H9 (cell line): ENCODE data around the gene ANXA1. TPM values are rescaled to one million over a fixed set of nuclear protein-coding genes. Genes with fewer than 3 reads are reported as not detected.

Experiments used
- DNase-seq: peaks from one replicate; pipeline ENCODE4 v3.0.0-alpha.2; 2017
- H2AFZ ChIP-seq: one replicate; pipeline ENCODE4 v1.6.1; 2013; ENCODE audit warnings: mild to moderate bottlenecking, low read length, control low read depth, moderate library complexity
- H2AK5ac ChIP-seq: 2 replicates; pipeline ENCODE4 v1.6.1; 2013; ENCODE audit warnings: low read length, control low read depth, mixed read lengths; ENCODE audit not compliant: insufficient read length
- H2BK120ac ChIP-seq: one replicate; pipeline ENCODE4 v1.6.1; 2013; ENCODE audit warnings: low read depth, mild to moderate bottlenecking, low read length, control low read depth, inconsistent platforms; ENCODE audit not compliant: poor library complexity, severe bottlenecking
- H2BK12ac ChIP-seq: 2 replicates; pipeline ENCODE4 v1.6.1; 2013; ENCODE audit warnings: low read length, control low read depth, mixed read lengths, low read depth; ENCODE audit not compliant: insufficient read length
- H2BK15ac ChIP-seq: 2 replicates; pipeline ENCODE4 v1.6.1; 2013; ENCODE audit warnings: low read depth, low read length, control low read depth
- H2BK20ac ChIP-seq: one replicate; pipeline ENCODE4 v1.6.1; 2013; ENCODE audit warnings: low read depth, mild to moderate bottlenecking, low read length, control low read depth, inconsistent platforms; ENCODE audit not compliant: poor library complexity, severe bottlenecking
- H2BK5ac ChIP-seq: 2 replicates; pipeline ENCODE4 v1.6.1; 2013; ENCODE audit warnings: low read length, control low read depth, mixed read lengths; ENCODE audit not compliant: insufficient read length
- H3K14ac ChIP-seq: 2 replicates; pipeline ENCODE4 v1.6.1; 2013; ENCODE audit warnings: low read length, control low read depth; ENCODE audit not compliant: insufficient read depth
- H3K18ac ChIP-seq: 2 replicates; pipeline ENCODE4 v1.6.1; 2013; ENCODE audit warnings: low read depth, mild to moderate bottlenecking, mixed read lengths, low read length, control low read depth; ENCODE audit not compliant: insufficient read length
- H3K23ac ChIP-seq: 2 replicates; pipeline ENCODE4 v1.6.1; 2013; ENCODE audit warnings: low read length, control low read depth, mixed read lengths, low read depth; ENCODE audit not compliant: insufficient read length
- H3K23me2 ChIP-seq: 2 replicates; pipeline ENCODE4 v1.6.1; 2013; ENCODE audit warnings: low read depth, mild to moderate bottlenecking, mixed read lengths, low read length, control low read depth; ENCODE audit not compliant: insufficient read length, poor library complexity, severe bottlenecking
- H3K27ac ChIP-seq: 2 replicates; pipeline ENCODE4 v1.5.1; 2013; ENCODE audit warnings: low read length, control low read depth, mixed read lengths, low read depth; ENCODE audit not compliant: insufficient read length
- H3K27me3 ChIP-seq: 2 replicates; pipeline ENCODE4 v1.6.1; 2013; ENCODE audit warnings: low read length, control low read depth, inconsistent platforms; ENCODE audit not compliant: insufficient read depth
- H3K4ac ChIP-seq: 2 replicates; pipeline ENCODE4 v1.6.1; 2013; ENCODE audit warnings: low read depth, mild to moderate bottlenecking, control low read depth, inconsistent platforms, low read length, moderate library complexity
- H3K4me1 ChIP-seq: 2 replicates; pipeline ENCODE4 v1.6.1; 2013; ENCODE audit warnings: low read length, control low read depth, inconsistent platforms; ENCODE audit not compliant: insufficient read depth
- H3K4me2 ChIP-seq: 2 replicates; pipeline ENCODE4 v1.6.1; 2013; ENCODE audit warnings: low read length, control low read depth, mixed read lengths; ENCODE audit not compliant: insufficient read length, insufficient read depth
- H3K56ac ChIP-seq: 2 replicates; pipeline ENCODE4 v1.6.1; 2013; ENCODE audit warnings: low read depth, mild to moderate bottlenecking, mixed read lengths, low read length, control low read depth; ENCODE audit not compliant: insufficient read length
- H3K79me1 ChIP-seq: 2 replicates; pipeline ENCODE4 v1.6.1; 2013; ENCODE audit warnings: low read depth, mild to moderate bottlenecking, moderate library complexity, low read length, control low read depth, inconsistent platforms; ENCODE audit not compliant: insufficient read depth, poor library complexity, severe bottlenecking
- H3K79me2 ChIP-seq: 2 replicates; pipeline ENCODE4 v1.6.1; 2013; ENCODE audit warnings: low read length, control low read depth, inconsistent platforms; ENCODE audit not compliant: insufficient read depth
- H3K9ac ChIP-seq: 2 replicates; pipeline ENCODE4 v1.6.1; 2013; ENCODE audit warnings: low read length, control low read depth, mixed read lengths; ENCODE audit not compliant: insufficient read length; ENCODE audit errors: extremely low read depth
- H3K9me3 ChIP-seq: one replicate; pipeline ENCODE4 v1.6.1; 2013; ENCODE audit warnings: low read depth, low read length, inconsistent platforms; ENCODE audit not compliant: control insufficient read depth
- H3T11ph ChIP-seq: one replicate; pipeline ENCODE4 v1.6.1; 2013; ENCODE audit warnings: mild to moderate bottlenecking, low read length, control low read depth, inconsistent platforms
- H4K20me1 ChIP-seq: one replicate; pipeline ENCODE4 v1.6.1; 2013; ENCODE audit not compliant: control insufficient read depth, insufficient read length, insufficient read depth
- H4K5ac ChIP-seq: 2 replicates; pipeline ENCODE4 v1.6.1; 2013; ENCODE audit warnings: low read depth, mild to moderate bottlenecking, mixed read lengths, low read length, control low read depth; ENCODE audit not compliant: insufficient read length
- H4K8ac ChIP-seq: replicated peaks from 2 replicates; pipeline ENCODE4 v1.6.1; 2013; ENCODE audit warnings: low read length, control low read depth, mixed read lengths, low read depth; ENCODE audit not compliant: insufficient read length
- H4K91ac ChIP-seq: 2 replicates; pipeline ENCODE4 v1.6.1; 2013; ENCODE audit warnings: low read depth, mild to moderate bottlenecking, moderate library complexity, mixed read lengths, low read length, control low read depth; ENCODE audit not compliant: insufficient read length
- H3K27ac Mint-ChIP-seq, 3 experiments: 2 replicates in 2 of 3; 3 replicates in 1 of 3; pipeline ENCODE4 v1.8.0; 2020 to 2021; ENCODE audit warnings: mixed read lengths in 3 of 3, mild to moderate bottlenecking in 1 of 3, moderate library complexity in 1 of 3
- H3K27me3 Mint-ChIP-seq: 2 replicates; pipeline ENCODE4 v1.8.0; 2021; ENCODE audit warnings: low read depth, mild to moderate bottlenecking, moderate library complexity, mixed read lengths
- H3K36me3 Mint-ChIP-seq, 3 experiments: 2 replicates in 2 of 3; 3 replicates in 1 of 3; pipeline ENCODE4 v1.8.0; 2020 to 2021; ENCODE audit warnings: low read depth in 3 of 3, mixed read lengths in 3 of 3; ENCODE audit not compliant: insufficient read depth in 1 of 3
- H3K4me1 Mint-ChIP-seq, 2 experiments: 2 replicates each; pipeline ENCODE4 v1.8.0; 2020; ENCODE audit warnings: mixed read lengths in 2 of 2
- H3K4me3 Mint-ChIP-seq, 2 experiments: 2 replicates in 1 of 2; 3 replicates in 1 of 2; pipeline ENCODE4 v1.8.0; 2020 to 2021; ENCODE audit warnings: mild to moderate bottlenecking in 2 of 2, mixed read lengths in 2 of 2, moderate library complexity in 1 of 2
- H3K9me3 Mint-ChIP-seq, 2 experiments: 2 replicates in 1 of 2; 3 replicates in 1 of 2; pipeline ENCODE4 v1.8.0; 2020; ENCODE audit warnings: mild to moderate bottlenecking in 2 of 2, mixed read lengths in 2 of 2, moderate library complexity in 1 of 2
- WGBS: extraction: QIAGEN DNeasy Blood & Tissue Kit; methylation state at CpG from one replicate; pipeline ENCODE4 v1.1.7; 2013; ENCODE audit warnings: missing lambda C conversion rate, low lambda C conversion rate, mixed read lengths; ENCODE audit not compliant: insufficient read length; ENCODE audit errors: extremely low coverage; 5-methylcytosine and 5-hydroxymethylcytosine counted together
- total RNA-seq: library from RNA; stranded (reverse); gene quantifications from 2 replicates; pipeline ENCODE4 v1.2.1, GENCODE V29; 2021
- TF ChIP-seq, protein P1 (sequence below): fragments of 200-600 bp; sonication (generic); conservative IDR thresholded peaks from 3 replicates; pipeline ENCODE4 v1.8.0; 2021; ENCODE audit warnings: antibody characterized with exemption, mild to moderate bottlenecking

The ANXA1 gene
- total RNA-seq, 1 experiment from 2014 or later, result 3.5 TPM

DNA sequence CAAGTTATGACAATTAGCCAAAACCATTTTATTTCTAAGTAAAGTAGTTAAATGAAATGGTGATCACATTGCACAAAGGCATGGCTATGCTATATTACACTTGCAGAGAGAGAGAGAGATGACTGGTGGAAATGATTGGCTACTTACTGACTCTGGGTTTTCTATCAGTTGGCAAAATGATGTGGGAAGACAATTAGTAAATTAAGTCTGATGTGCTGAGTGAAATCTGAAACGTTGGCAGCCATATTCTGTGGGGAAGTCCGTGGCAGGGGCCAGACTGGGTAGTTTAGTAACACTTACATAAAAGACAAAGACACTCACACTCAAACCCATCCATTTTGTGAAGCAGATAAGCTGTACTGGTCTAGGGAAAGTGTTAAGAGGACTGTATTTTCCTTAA is 61.6 kb downstream of the ANXA1 start:
- Histone ChIP-seq H4K5ac (no peak overlapping the region), H3K4me1 (peaks cover 4% of the 10 kb centered on the region; the same call in 1 of the 2 replicates), H4K91ac (no peak overlapping the region), H3K79me1 (no peaks in the 10 kb centered on the region), H3K9me3 (no peaks in the 10 kb centered on the region), H3T11ph (no peak overlapping the region), H2AFZ (no peak overlapping the region), H4K20me1 (no peaks in the 10 kb centered on the region), H2BK12ac (no peak overlapping the region), H3K23me2 (no peaks in the 10 kb centered on the region), H3K79me2 (0 out of 2 replicates have a peak, but pooled peaks cover 2% of the 10 kb centered on the region), H3K23ac (no peak overlapping the region), H3K18ac (no peak overlapping the region), H3K4me2 (no peak overlapping the region), H2AK5ac (no peak overlapping the region), H3K4ac (no peak overlapping the region), H3K27ac (no peak overlapping the region), H2BK5ac (no peak overlapping the region), H3K27me3 (no peaks in the 10 kb centered on the region), H2BK20ac (no peak overlapping the region), H2BK120ac (peak overlapping the region; percentile 69), H2BK15ac (no peak overlapping the region), H4K8ac (no peak overlapping the region), H3K9ac (no peak overlapping the region), H3K56ac (no peak overlapping the region), H3K14ac (no peak overlapping the region)
- H3K36me3 Mint-ChIP-seq, result peaks cover 5 to 9% (median 8%) of the 10 kb centered on the region in 3 experiments
- no peaks in the 10 kb centered on the region for H3K27me3 Mint-ChIP-seq
- no CpG with 5 or more reads among the region's 2 CpGs for WGBS
- peak overlapping the region in 2 of 3 experiments; percentile 10 to 35; a peak in 3 of 7 replicates for H3K27ac Mint-ChIP-seq
- TF ChIP-seq, protein P1, sequence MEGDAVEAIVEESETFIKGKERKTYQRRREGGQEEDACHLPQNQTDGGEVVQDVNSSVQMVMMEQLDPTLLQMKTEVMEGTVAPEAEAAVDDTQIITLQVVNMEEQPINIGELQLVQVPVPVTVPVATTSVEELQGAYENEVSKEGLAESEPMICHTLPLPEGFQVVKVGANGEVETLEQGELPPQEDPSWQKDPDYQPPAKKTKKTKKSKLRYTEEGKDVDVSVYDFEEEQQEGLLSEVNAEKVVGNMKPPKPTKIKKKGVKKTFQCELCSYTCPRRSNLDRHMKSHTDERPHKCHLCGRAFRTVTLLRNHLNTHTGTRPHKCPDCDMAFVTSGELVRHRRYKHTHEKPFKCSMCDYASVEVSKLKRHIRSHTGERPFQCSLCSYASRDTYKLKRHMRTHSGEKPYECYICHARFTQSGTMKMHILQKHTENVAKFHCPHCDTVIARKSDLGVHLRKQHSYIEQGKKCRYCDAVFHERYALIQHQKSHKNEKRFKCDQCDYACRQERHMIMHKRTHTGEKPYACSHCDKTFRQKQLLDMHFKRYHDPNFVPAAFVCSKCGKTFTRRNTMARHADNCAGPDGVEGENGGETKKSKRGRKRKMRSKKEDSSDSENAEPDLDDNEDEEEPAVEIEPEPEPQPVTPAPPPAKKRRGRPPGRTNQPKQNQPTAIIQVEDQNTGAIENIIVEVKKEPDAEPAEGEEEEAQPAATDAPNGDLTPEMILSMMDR, result no peak
- no peak overlapping the region for H3K4me3 Mint-ChIP-seq
- H3K4me1 Mint-ChIP-seq, result peaks cover 33 to 35% of the 10 kb centered on the region in 2 experiments
- peaks cover 5 to 6% of the 10 kb centered on the region in 2 experiments for H3K9me3 Mint-ChIP-seq
- no peak for DNase-seq
